NCI-H1048 (cell line): Measurements from ENCODE around the gene CDON.
A peak's percentile ranks its signal among the peaks of the same experiment; 100 is the strongest.
"Not testable (repeated sequence)": the region's sequence is repeated elsewhere in the genome, so short reads cannot be mapped to it uniquely, and the experiment has no call there.

Experiments used
- DNase-seq: peaks from one replicate; lab custom pipeline; 2025; lab: John Stamatoyannopoulos, UW

The CDON gene

DNA sequence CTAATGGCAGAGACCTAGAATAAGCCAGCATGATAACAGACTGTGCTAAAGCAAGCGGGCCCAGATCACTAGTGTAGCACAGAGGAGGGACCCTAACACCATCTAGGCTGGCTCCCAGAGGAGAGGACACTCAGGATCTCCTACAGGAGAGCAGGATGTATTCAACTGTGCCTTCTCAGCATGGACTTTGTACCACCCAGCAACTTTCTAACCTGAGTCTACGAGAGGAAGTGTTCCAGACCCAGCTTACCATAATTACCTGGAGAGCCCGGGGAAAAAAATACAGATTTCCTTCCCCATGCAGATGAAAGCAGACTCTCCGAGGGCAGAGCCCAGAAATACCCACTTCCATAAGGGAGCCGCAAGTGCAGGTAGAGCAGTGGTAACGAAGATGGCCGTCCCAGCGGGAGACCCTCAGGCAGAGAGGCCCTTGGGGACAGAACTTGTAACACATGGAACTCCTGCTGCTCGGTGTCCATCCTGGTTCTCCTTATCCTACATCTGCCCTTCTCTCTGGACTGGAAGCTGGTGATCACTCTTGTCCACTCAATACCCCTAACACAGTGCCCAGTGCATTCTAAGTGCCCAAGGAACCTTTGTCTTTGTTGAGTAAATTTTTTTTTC, 138.2 kb downstream of the CDON start:
- DNase-seq, result no peak

GRCh38 chr11:125923633-125924032, 139.0 kb downstream of the CDON start:
- DNase-seq, result no peak

- DNase-seq, result peak; percentile 40
Observed at GRCh38 chr11:125923012-125923579, 139.6 kb downstream of the CDON start.

- DNase-seq, result no peak
Observed at GRCh38 chr11:125922156-125922555, 140.5 kb downstream of the CDON start.

GRCh38 chr11:125921042-125921441, 141.6 kb downstream of the CDON start:
- DNase-seq, result no peak

DNA sequence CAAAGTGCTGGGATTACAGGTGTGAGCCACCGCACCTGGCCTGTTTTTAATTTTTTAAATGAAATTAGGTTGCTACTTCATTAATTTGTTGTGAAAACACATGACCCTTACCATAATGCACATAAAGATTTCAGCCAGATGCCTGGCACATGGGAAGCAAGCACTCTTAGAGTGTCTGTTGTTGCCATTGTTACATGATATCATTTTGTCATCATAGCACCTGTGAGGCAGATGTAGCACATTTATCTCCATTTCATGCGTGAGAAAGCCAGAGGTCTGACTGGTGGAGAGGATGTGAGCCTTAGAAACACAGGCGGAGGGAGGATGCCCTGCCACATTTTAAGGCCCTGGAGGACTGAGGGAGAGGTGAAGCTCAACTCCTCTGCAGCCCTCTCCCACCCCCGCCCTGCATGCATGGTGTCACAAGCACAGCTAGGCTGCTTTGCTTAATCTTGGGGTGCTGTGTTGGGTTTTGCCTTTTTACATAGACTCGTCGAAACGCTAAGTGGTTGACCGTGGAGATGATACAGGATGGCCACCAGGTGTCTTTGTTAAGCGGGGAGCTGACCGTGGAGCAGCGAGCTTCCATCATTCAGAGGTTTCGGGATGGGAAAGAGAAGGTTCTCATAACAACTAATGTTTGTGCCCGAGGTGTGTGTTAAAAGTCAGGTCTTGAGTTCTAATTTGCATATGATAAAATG, 144.4 kb downstream of the CDON start:
- no peak for DNase-seq

- DNase-seq, result no peak
Observed at GRCh38 chr11:125916683-125917347, 145.9 kb downstream of the CDON start.

DNA sequence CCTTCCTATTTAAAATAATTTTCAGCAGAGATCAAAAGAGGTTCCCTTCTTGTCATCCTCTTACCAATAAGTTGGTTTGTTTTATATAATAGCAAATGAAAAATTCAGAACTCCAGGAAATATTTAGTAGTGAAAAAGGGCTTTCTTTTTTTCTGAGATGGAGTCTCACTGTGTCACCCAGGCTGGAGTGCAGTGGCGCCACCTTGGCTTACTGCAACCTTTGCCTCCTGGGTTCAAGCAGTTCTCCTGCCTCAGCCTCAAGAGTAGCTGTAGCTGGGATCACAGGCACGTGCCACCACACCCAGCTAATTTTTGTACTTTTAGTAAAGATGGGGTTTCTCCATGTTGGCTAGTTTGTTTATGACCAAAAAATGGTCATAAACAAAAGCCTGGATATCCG, 148.1 kb downstream of the CDON start:
- DNase-seq, result not testable (repeated sequence)

DNA sequence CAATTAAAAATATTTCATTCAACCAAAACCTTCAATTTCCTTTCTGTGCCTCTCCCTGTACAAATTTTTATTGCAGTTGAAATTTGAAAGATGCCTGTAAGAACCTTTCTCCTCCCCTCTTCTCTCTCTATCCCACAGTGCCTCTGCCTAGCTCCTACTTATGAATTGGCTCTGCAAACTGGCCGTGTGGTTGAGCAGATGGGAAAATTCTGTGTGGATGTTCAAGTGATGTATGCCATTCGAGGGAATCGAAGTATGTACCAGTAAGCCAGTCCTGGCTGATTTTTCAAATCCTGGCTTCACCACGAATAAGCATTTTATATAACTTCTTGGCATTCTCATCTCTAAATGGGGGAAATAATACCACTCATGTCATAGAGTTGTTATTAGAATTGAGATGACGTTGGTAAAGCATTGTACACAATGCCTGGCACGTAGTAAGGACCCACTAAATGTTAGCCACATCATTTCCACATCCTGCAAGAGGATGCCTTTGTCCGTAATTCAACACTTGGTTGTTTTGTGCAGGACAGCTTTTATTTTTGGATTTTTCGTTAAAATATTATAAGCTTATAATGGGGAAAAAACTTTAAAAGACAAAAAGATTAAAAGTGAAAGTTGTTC, 152.3 kb downstream of the CDON start:
- DNase-seq, result no peak
